WTC11 (cell line): ENCODE results near the gene ZSCAN10. TPM values are rescaled to one million over a fixed set of nuclear protein-coding genes. Genes with fewer than 3 reads are reported as not detected.

Experiments used
- ATAC-seq: fragments of 200-7000 bp; cut with Tn5 transposase; 2 replicates; pipeline ENCODE4 v1.10.0; 2021; ENCODE audit warnings: mild to moderate bottlenecking, moderate library complexity
- CTCF ChIA-PET: fragments of 300-600 bp; sonication (Branson Sonifier 250); formaldehyde crosslinking; loops from one replicate; lab custom pipeline; 2021; ENCODE audit warnings: antibody characterized with exemption; lab: Charles Lee
- POLR2A ChIA-PET: fragments of 350-600 bp; sonication (Branson Sonifier 250); formaldehyde crosslinking; loops from one replicate; lab custom pipeline; 2021; ENCODE audit warnings: antibody characterized with exemption; lab: Charles Lee
- DNase-seq: peaks from one replicate; pipeline ENCODE4 v3.0.0; 2021; ENCODE audit warnings: low spot score
- H3K27ac Mint-ChIP-seq: 2 replicates; pipeline ENCODE4 v1.8.0; 2021; ENCODE audit warnings: mixed read lengths
- H3K27me3 Mint-ChIP-seq: 2 replicates; pipeline ENCODE4 v1.8.0; 2021; ENCODE audit warnings: low read depth, mild to moderate bottlenecking, moderate library complexity, mixed read lengths
- H3K36me3 Mint-ChIP-seq: 2 replicates; pipeline ENCODE4 v1.8.0; 2021; ENCODE audit warnings: mixed read lengths
- H3K4me1 Mint-ChIP-seq: 2 replicates; pipeline ENCODE4 v1.8.0; 2022; ENCODE audit warnings: mixed read lengths
- H3K4me3 Mint-ChIP-seq: 2 replicates; pipeline ENCODE4 v1.8.0; 2021; ENCODE audit warnings: mild to moderate bottlenecking, moderate library complexity, mixed read lengths
- H3K9me3 Mint-ChIP-seq: 2 replicates; pipeline ENCODE4 v1.8.0; 2021; ENCODE audit warnings: mixed read lengths
- CBFB ChIP-seq: sonication (generic); formaldehyde crosslinking; IDR thresholded peaks from 2 replicates; pipeline ENCODE4 v1.8.1; 2022; ENCODE audit warnings: mild to moderate bottlenecking, low read depth, missing genetic modification reagents
- CREB1 ChIP-seq: sonication (generic); formaldehyde crosslinking; IDR thresholded peaks from 2 replicates; pipeline ENCODE4 v1.8.0; 2023; ENCODE audit warnings: mild to moderate bottlenecking, missing genetic modification reagents
- CREM ChIP-seq: sonication (generic); formaldehyde crosslinking; IDR thresholded peaks from 2 replicates; pipeline ENCODE4 v1.8.1; 2022; ENCODE audit warnings: mild to moderate bottlenecking, missing genetic modification reagents, moderate library complexity
- ESRRA ChIP-seq: sonication (generic); formaldehyde crosslinking; IDR thresholded peaks from 2 replicates; pipeline ENCODE4 v1.8.1; 2022; ENCODE audit warnings: mild to moderate bottlenecking, missing genetic modification reagents, borderline replicate concordance
- FOXK1 ChIP-seq: sonication (generic); formaldehyde crosslinking; IDR thresholded peaks from 2 replicates; pipeline ENCODE4 v1.8.0; 2022; ENCODE audit warnings: mild to moderate bottlenecking, moderate library complexity, missing genetic modification reagents
- GABPB1 ChIP-seq: sonication (generic); formaldehyde crosslinking; IDR thresholded peaks from 2 replicates; pipeline ENCODE4 v1.8.1; 2023; ENCODE audit warnings: mild to moderate bottlenecking, missing genetic modification reagents
- HMGA2 ChIP-seq: fragments of 250-450 bp; sonication (Bioruptor Pico); IDR thresholded peaks from 2 replicates; pipeline ENCODE4 v1.4.0; 2021; ENCODE audit warnings: mild to moderate bottlenecking, moderate library complexity
- MXD4 ChIP-seq: fragments of 250-450 bp; sonication (Bioruptor Pico); IDR thresholded peaks from 2 replicates; pipeline ENCODE4 v1.8.0; 2021; ENCODE audit warnings: mild to moderate bottlenecking, moderate library complexity, borderline replicate concordance
- NR2C2 ChIP-seq: sonication (generic); formaldehyde crosslinking; IDR thresholded peaks from 2 replicates; pipeline ENCODE4 v1.8.0; 2022; ENCODE audit warnings: mild to moderate bottlenecking, missing genetic modification reagents
- NR3C1 ChIP-seq: sonication (generic); formaldehyde crosslinking; conservative IDR thresholded peaks from 2 replicates; pipeline ENCODE4 v1.8.1; 2023; ENCODE audit warnings: low read depth, mild to moderate bottlenecking, missing genetic modification reagents
- RELA ChIP-seq: sonication (generic); formaldehyde crosslinking; IDR thresholded peaks from 2 replicates; pipeline ENCODE4 v1.8.1; 2022; ENCODE audit warnings: missing genetic modification reagents, mild to moderate bottlenecking, borderline replicate concordance
- RORB ChIP-seq: fragments of 250-450 bp; sonication (Bioruptor Pico); IDR thresholded peaks from 2 replicates; pipeline ENCODE4 v1.9.0; 2021; ENCODE audit warnings: mild to moderate bottlenecking
- SMAD3 ChIP-seq: sonication (generic); formaldehyde crosslinking; IDR thresholded peaks from 2 replicates; pipeline ENCODE4 v1.8.0; 2022; ENCODE audit warnings: missing genetic modification reagents, mild to moderate bottlenecking, borderline replicate concordance
- SOX15 ChIP-seq: fragments of 250-450 bp; sonication (Bioruptor Pico); IDR thresholded peaks from 2 replicates; pipeline ENCODE4 v1.9.0; 2021; ENCODE audit warnings: mild to moderate bottlenecking
- TEAD4 ChIP-seq: sonication (generic); formaldehyde crosslinking; IDR thresholded peaks from 2 replicates; pipeline ENCODE4 v1.8.0; 2022; ENCODE audit warnings: mild to moderate bottlenecking, missing genetic modification reagents
- ZNF219 ChIP-seq: sonication (generic); formaldehyde crosslinking; IDR thresholded peaks from 2 replicates; pipeline ENCODE4 v1.8.0; 2023; ENCODE audit warnings: missing genetic modification reagents, mild to moderate bottlenecking, borderline replicate concordance
- ZNF263 ChIP-seq: sonication (generic); formaldehyde crosslinking; IDR thresholded peaks from 2 replicates; pipeline ENCODE4 v1.8.1; 2022; ENCODE audit warnings: low read depth, mild to moderate bottlenecking, moderate library complexity, missing genetic modification reagents
- ZNF317 ChIP-seq: sonication (generic); formaldehyde crosslinking; IDR thresholded peaks from 2 replicates; pipeline ENCODE4 v1.8.1; 2023; ENCODE audit warnings: low read depth, mild to moderate bottlenecking, moderate library complexity, missing genetic modification reagents, borderline replicate concordance
- ZNF423 ChIP-seq: fragments of 250-450 bp; sonication (Bioruptor Pico); IDR thresholded peaks from 2 replicates; pipeline ENCODE4 v2.1.2; 2022; ENCODE audit warnings: mild to moderate bottlenecking, moderate library complexity
- total RNA-seq: library from RNA; stranded (reverse); gene quantifications from 3 replicates; pipeline ENCODE4 v1.2.3, GENCODE V29; 2021
- TF ChIP-seq, protein P1 (sequence below): sonication (generic); formaldehyde crosslinking; IDR thresholded peaks from 2 replicates; pipeline ENCODE4 v1.8.1; 2022; ENCODE audit warnings: low read depth, mild to moderate bottlenecking, moderate library complexity, missing genetic modification reagents, borderline replicate concordance
- TF ChIP-seq, protein P2 (sequence below): sonication (generic); formaldehyde crosslinking; IDR thresholded peaks from 2 replicates; pipeline ENCODE4 v1.8.0; 2022; ENCODE audit warnings: mild to moderate bottlenecking, missing genetic modification reagents
- TF ChIP-seq, protein P3 (sequence below): fragments of 250-450 bp; sonication (Bioruptor Pico); IDR thresholded peaks from 2 replicates; pipeline ENCODE4 v1.9.0; 2021; ENCODE audit warnings: mild to moderate bottlenecking
- TF ChIP-seq, protein P4 (sequence below): fragments of 250-450 bp; sonication (Bioruptor Pico); IDR thresholded peaks from 2 replicates; pipeline ENCODE4 v2.1.2; 2022; ENCODE audit warnings: mild to moderate bottlenecking, moderate library complexity
- TF ChIP-seq, protein P5 (sequence below): fragments of 250-450 bp; sonication (Bioruptor Pico); conservative IDR thresholded peaks from 2 replicates; pipeline ENCODE4 v1.9.0; 2021; ENCODE audit warnings: mild to moderate bottlenecking
- TF ChIP-seq, protein P6 (sequence below): fragments of 250-450 bp; sonication (Bioruptor Pico); IDR thresholded peaks from 2 replicates; pipeline ENCODE4 v1.9.0; 2021; ENCODE audit warnings: moderate library complexity, mild to moderate bottlenecking, inconsistent platforms, borderline replicate concordance
- TF ChIP-seq, protein P7 (sequence below): sonication (generic); formaldehyde crosslinking; IDR thresholded peaks from 2 replicates; pipeline ENCODE4 v1.8.1; 2022; ENCODE audit warnings: mild to moderate bottlenecking, missing genetic modification reagents, moderate library complexity, borderline replicate concordance
- TF ChIP-seq, protein P8 (sequence below): sonication (generic); formaldehyde crosslinking; IDR thresholded peaks from 2 replicates; pipeline ENCODE4 v1.8.0; 2022; ENCODE audit warnings: mild to moderate bottlenecking, missing genetic modification reagents

ZSCAN10 gene
- total RNA-seq, 1 experiment from 2014 or later, result 263 TPM

DNA sequence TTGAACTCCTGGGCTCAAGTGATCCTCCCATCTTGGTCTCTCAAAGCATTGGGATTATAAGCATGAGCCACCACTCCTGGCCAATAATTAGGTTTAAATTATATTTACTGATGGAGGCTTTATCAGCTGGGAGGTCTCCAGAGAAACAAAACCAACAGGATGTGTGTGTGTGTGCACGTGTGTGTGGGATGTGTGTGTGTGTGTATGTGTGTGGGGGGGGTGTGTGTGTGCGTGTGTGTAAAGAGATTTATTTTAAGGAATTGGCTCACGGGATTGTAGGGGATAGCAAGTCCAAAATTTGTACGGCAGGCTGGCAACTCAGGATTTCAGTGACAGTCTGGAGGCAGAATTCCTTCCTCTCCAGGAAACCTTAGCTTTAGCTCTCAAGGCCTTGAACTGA lies 48.1 kb downstream of the ZSCAN10 start:
- POLR2A ChIA-PET, result interaction anchor here (0.7 kb wide), 1 partner anchor 37 kb away, joined by 3 read pairs; no protein-coding TSS in a partner anchor
- Mint-ChIP-seq H3K4me1 (peaks cover 23% of the 10 kb centered on the region), H3K9me3 (0 out of 2 replicates have a peak, but pooled peaks cover 6% of the 10 kb centered on the region), H3K4me3 (no peak overlapping the region), H3K27ac (no peak overlapping the region), H3K27me3 (peaks cover 24% of the 10 kb centered on the region), H3K36me3 (peaks cover 18% of the 10 kb centered on the region)
- TF ChIP-seq ZNF423, result no peak
- TF ChIP-seq, protein P1, sequence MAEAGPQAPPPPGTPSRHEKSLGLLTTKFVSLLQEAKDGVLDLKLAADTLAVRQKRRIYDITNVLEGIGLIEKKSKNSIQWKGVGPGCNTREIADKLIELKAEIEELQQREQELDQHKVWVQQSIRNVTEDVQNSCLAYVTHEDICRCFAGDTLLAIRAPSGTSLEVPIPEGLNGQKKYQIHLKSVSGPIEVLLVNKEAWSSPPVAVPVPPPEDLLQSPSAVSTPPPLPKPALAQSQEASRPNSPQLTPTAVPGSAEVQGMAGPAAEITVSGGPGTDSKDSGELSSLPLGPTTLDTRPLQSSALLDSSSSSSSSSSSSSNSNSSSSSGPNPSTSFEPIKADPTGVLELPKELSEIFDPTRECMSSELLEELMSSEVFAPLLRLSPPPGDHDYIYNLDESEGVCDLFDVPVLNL (CRISPR knock-in tag), result no peak
- no peak for TF ChIP-seq MXD4 (CRISPR knock-in tag)
- TF ChIP-seq FOXK1, result no peak
- TF ChIP-seq TEAD4 (CRISPR knock-in tag), result no peak
- TF ChIP-seq NR3C1 (CRISPR knock-in tag), result no peak
- TF ChIP-seq, protein P2, sequence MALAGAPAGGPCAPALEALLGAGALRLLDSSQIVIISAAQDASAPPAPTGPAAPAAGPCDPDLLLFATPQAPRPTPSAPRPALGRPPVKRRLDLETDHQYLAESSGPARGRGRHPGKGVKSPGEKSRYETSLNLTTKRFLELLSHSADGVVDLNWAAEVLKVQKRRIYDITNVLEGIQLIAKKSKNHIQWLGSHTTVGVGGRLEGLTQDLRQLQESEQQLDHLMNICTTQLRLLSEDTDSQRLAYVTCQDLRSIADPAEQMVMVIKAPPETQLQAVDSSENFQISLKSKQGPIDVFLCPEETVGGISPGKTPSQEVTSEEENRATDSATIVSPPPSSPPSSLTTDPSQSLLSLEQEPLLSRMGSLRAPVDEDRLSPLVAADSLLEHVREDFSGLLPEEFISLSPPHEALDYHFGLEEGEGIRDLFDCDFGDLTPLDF (CRISPR knock-in tag), result no peak
- TF ChIP-seq CREB1 (CRISPR knock-in tag), result no peak
- TF ChIP-seq RORB (CRISPR knock-in tag), result no peak
- TF ChIP-seq GABPB1, result no peak
- TF ChIP-seq SOX15 (CRISPR knock-in tag), result no peak
- TF ChIP-seq, protein P3, sequence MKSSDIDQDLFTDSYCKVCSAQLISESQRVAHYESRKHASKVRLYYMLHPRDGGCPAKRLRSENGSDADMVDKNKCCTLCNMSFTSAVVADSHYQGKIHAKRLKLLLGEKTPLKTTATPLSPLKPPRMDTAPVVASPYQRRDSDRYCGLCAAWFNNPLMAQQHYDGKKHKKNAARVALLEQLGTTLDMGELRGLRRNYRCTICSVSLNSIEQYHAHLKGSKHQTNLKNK (CRISPR knock-in tag), result no peak
- DNase-seq (no peak), ATAC-seq (no peak)
- CTCF ChIA-PET, result interaction anchor here (5.2 to 5.8 kb wide), 2 partner anchors 8 to 19 kb away, joined by 59 to 86 read pairs; no protein-coding TSS in a partner anchor

DNA sequence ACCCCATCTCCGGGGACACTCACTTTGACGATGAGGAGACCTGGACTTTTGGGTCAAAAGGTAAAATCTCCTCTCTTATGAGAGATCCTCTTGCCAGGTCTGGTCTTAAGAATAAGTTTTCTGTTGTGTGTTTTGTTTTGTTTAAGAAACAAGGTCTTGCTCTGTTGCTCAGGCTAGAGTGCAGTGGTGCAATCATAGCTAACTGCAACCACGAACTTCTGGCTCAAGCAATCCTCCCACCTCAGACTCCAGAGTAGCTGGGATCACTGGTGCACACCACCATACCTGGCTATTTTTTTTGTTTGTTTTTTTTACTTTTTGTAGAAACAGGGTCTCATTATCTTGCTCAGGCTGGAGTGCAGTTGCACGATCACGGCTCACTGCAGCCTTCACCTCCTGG lies 48.6 kb downstream of the ZSCAN10 start:
- Mint-ChIP-seq H3K27me3 (peaks cover 24% of the 10 kb centered on the region), H3K9me3 (0 out of 2 replicates have a peak, but pooled peaks cover 6% of the 10 kb centered on the region), H3K4me1 (peaks cover 19% of the 10 kb centered on the region), H3K36me3 (peaks cover 18% of the 10 kb centered on the region), H3K27ac (no peak overlapping the region), H3K4me3 (no peak overlapping the region)
- DNase-seq, result no peak
- ChIA-PET POLR2A (no interaction called here), CTCF (interaction anchor here (5.2 to 5.8 kb wide), 2 partner anchors 8 to 19 kb away, joined by 59 to 86 read pairs; no protein-coding TSS in a partner anchor)
- no peak for ATAC-seq
- TF ChIP-seq, protein P4, sequence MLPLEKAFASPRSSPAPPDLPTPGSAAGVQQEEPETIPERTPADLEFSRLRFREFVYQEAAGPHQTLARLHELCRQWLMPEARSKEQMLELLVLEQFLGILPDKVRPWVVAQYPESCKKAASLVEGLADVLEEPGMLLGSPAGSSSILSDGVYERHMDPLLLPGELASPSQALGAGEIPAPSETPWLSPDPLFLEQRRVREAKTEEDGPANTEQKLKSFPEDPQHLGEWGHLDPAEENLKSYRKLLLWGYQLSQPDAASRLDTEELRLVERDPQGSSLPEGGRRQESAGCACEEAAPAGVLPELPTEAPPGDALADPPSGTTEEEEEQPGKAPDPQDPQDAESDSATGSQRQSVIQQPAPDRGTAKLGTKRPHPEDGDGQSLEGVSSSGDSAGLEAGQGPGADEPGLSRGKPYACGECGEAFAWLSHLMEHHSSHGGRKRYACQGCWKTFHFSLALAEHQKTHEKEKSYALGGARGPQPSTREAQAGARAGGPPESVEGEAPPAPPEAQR, result no peak
- TF ChIP-seq, protein P5, sequence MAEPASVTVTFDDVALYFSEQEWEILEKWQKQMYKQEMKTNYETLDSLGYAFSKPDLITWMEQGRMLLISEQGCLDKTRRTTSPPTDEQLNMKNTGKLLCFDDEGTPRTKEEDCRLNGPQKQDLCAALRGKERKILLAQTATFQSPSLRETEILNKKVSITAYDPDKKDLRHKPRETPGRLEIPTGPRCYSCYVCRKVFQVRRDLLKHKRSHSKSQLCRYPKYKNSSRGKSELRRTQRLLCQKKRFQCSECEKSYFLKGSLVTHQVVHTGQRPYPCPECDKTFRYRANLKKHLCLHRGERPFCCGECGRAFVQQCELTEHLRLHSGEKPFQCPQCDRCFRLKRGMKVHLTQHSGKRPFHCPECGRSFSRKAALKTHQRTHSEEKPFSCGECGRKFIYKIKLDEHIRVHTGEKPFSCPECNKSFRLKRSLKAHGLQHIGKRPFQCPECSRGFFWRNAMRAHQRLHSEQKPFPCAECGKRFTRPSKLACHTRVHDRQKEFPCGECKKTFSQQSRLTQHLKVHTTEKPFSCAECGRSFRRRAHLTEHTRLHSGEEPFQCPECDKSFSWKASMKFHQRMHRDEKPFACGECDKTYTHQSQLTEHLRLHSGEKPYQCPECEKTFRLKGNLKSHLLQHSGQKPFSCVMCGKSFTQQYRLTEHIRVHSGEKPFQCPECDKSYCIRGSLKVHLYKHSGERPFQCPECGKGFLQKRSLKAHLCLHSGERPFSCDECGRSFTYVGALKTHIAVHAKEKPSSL, result no peak
- TF ChIP-seq CREB1 (CRISPR knock-in tag), result no peak
- TF ChIP-seq, protein P6, sequence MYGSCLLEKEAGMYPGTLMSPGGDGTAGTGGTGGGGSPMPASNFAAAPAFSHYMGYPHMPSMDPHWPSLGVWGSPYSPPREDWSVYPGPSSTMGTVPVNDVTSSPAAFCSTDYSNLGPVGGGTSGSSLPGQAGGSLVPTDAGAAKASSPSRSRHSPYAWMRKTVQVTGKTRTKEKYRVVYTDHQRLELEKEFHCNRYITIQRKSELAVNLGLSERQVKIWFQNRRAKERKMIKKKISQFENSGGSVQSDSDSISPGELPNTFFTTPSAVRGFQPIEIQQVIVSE (CRISPR knock-in tag), result no peak
- TF ChIP-seq ZNF263 (CRISPR knock-in tag), result no peak
- TF ChIP-seq, protein P7, sequence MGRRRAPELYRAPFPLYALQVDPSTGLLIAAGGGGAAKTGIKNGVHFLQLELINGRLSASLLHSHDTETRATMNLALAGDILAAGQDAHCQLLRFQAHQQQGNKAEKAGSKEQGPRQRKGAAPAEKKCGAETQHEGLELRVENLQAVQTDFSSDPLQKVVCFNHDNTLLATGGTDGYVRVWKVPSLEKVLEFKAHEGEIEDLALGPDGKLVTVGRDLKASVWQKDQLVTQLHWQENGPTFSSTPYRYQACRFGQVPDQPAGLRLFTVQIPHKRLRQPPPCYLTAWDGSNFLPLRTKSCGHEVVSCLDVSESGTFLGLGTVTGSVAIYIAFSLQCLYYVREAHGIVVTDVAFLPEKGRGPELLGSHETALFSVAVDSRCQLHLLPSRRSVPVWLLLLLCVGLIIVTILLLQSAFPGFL (CRISPR knock-in tag), result no peak
- no peak for TF ChIP-seq NR2C2 (CRISPR knock-in tag)
- no peak for TF ChIP-seq HMGA2 (CRISPR knock-in tag)
- no peak for TF ChIP-seq ZNF317 (CRISPR knock-in tag)
- TF ChIP-seq SOX15 (CRISPR knock-in tag), result no peak
- no peak for TF ChIP-seq FOXK1
- no peak for TF ChIP-seq ZNF423
- TF ChIP-seq, protein P8, sequence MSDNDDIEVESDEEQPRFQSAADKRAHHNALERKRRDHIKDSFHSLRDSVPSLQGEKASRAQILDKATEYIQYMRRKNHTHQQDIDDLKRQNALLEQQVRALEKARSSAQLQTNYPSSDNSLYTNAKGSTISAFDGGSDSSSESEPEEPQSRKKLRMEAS, result no peak
- TF ChIP-seq ZNF219, result no peak
- TF ChIP-seq CREM (CRISPR knock-in tag), result no peak
- no peak for TF ChIP-seq ESRRA
- TF ChIP-seq RELA (CRISPR knock-in tag), result no peak
- TF ChIP-seq CBFB (CRISPR knock-in tag), result no peak
- no peak for TF ChIP-seq GABPB1
- no peak for TF ChIP-seq SMAD3 (CRISPR knock-in tag)
